Gastrocnemius medialis (tissue), 4 donors: ENCODE data around the gene JMJD7.

ENCODE experiments used
- POLR2A ChIP-seq, 2 donors: fragments of 450-650 bp; IDR thresholded peaks; one replicate each; pipeline ENCODE4 v1.6.1; 2017; ENCODE audit warnings: antibody characterized with exemption in 2 of 2, mild to moderate bottlenecking in 2 of 2, moderate library complexity in 2 of 2
- TF ChIP-seq, protein P1 (sequence below), 5 experiments: fragments of 450-650 bp in 3 of 5; fragments of 200-600 bp in 2 of 5; sonication (generic) in 2 of 5; IDR thresholded peaks in 4 of 5; conservative IDR thresholded peaks in 1 of 5; 1 replicate in 4 of 5; 2 replicates in 1 of 5; pipeline ENCODE4 v1.5.1; 2016 to 2019; ENCODE audit warnings: antibody characterized with exemption in 5 of 5, mild to moderate bottlenecking in 3 of 5, moderate library complexity in 3 of 5

DNA sequence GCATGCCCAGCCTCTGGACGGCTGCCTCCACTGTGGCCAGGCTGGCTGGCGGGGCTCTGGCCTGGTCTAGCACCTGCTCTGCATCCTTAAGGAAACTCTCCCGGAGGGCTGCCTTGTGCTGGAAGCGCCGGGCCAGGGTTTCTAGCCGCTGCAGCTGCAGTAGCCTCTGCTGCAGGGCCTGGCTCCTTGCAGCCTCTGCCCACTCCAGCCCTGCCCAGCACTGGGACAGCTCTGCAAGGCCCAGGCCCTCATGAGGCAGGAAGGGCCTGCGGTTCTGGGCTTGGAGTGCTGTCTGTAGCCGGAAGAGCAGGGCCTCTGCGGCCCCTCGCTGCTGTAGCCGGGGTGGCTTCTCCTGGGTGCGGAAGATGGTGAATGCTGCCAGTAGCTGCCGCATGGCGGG lies 57.9 kb downstream of the JMJD7 start:
- TF ChIP-seq, protein P1, sequence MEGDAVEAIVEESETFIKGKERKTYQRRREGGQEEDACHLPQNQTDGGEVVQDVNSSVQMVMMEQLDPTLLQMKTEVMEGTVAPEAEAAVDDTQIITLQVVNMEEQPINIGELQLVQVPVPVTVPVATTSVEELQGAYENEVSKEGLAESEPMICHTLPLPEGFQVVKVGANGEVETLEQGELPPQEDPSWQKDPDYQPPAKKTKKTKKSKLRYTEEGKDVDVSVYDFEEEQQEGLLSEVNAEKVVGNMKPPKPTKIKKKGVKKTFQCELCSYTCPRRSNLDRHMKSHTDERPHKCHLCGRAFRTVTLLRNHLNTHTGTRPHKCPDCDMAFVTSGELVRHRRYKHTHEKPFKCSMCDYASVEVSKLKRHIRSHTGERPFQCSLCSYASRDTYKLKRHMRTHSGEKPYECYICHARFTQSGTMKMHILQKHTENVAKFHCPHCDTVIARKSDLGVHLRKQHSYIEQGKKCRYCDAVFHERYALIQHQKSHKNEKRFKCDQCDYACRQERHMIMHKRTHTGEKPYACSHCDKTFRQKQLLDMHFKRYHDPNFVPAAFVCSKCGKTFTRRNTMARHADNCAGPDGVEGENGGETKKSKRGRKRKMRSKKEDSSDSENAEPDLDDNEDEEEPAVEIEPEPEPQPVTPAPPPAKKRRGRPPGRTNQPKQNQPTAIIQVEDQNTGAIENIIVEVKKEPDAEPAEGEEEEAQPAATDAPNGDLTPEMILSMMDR (IDR thresholded peaks at IDR 0.05 in 4 of 5, conservative IDR thresholded peaks at IDR 0.05 in 1 of 5) = no peak
- no peak for TF ChIP-seq POLR2A (IDR thresholded peaks at IDR 0.05)
